GM21528 (cell line): ENCODE results near the gene RANBP1.

Experiments
- ATAC-seq: cut with Tn5 transposase; IDR thresholded peaks from one replicate; pipeline ENCODE4 v1.9.1; 2021; ENCODE audit warnings: mild to moderate bottlenecking, moderate library complexity; ENCODE audit not compliant: unreplicated experiment, low FRiP score

Gene RANBP1

GRCh38 chr22:20133930-20134549 is 18.1 kb downstream of the RANBP1 start:
- no peak for ATAC-seq

GRCh38 chr22:20135265-20135664 is 19.4 kb downstream of the RANBP1 start:
- no peak for ATAC-seq

DNA sequence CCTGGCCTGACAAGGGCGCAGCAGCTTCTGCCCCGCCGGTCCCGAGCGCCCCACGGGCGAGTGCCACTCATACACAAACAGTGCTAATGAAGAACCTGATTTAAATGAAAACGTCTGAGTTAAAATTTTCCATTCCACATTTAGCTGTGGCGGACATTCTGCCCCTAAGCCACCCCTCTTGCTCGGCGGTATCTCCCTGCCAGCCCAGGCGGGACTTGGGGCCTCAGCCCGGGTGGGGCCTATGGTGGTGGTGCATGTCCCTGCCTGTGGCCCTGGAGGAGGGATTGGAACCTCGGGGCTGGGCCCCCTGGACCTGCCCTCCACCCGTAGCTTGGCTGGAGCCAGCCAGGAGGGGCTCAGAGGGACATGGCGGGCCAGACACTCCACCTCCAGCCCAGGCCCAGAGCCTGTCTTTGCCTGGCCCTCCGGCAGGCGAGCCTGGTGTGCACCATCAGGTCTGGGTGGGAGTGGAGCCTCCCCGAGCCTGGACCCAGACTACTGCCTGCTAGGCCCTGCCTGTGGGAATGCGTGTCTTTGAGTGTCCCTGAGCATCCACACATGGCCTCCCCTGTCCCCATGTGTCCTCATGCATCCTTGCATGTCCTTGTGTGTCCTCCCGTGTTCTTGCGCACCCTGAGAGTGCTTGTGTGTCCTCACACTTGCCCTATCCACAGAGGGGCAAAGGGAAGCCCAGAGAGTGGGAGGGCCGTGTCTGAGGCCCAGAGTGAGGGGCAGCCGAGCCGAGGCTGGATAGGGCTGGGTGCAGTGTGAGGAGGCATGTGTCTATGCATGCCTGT is 20.1 kb downstream of the RANBP1 start:
- no peak for ATAC-seq

- ATAC-seq = no peak
Measured at GRCh38 chr22:20136603-20136873, 20.6 kb downstream of the RANBP1 start.

DNA sequence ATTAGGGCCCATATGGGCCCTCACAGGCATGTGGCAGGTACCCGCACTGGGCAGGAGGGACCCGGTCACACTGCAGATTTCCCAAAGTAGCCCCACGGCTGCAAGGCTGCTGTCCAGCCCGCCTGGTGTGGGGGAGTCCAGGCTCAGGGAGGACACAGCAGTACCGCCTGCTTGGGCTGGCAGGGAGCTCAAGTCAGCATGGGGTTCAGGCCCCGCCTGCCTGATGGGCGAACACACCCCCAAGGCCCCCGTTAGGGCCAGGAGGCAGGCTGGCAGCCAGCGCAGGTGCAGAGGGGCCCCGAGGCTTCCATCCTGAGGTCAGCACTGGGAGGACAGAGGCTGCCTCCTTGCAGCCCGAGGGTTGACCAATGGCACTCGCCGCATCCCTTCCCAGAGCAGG is 21.2 kb downstream of the RANBP1 start:
- no peak for ATAC-seq

DNA sequence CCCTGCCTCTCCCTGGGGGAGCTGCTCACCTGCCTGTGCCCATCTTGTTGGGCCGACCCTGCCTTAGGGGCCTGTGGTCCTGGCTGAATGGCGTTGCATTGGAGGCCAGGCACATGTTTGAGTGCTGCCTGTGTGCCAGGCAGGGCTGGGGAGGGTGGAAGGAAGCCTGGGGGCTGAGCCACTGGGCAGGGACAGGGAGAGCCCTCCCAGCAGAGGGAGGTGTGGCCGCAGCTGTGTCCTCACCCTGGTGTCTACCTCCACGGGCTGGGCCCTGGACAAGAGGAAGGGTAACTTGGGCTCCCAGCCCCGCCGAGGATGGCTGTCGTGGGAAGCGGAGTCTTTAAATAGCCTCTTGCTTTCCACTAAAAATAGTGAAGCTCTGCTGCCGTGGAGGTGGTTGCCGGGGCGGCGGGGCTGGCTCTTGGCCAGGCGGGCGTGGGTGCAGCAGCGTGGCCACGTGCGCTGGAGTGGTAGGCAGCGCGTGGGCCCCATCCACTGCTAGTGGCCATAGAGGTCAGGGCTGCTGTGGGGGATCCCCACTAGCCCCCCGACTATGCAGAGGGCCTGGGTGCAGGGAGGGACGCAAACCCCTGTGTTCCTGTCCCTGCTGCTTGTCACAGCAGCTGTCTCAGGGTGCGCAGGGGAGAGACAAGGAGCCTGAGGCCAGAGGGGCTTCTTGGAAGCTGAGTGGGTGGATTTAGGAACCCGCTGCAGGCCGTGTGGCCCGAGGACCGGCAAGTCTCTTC is 21.9 kb downstream of the RANBP1 start:
- ATAC-seq = no peak

- no peak for ATAC-seq
Measured at GRCh38 chr22:20138417-20138738, 22.5 kb downstream of the RANBP1 start.

DNA sequence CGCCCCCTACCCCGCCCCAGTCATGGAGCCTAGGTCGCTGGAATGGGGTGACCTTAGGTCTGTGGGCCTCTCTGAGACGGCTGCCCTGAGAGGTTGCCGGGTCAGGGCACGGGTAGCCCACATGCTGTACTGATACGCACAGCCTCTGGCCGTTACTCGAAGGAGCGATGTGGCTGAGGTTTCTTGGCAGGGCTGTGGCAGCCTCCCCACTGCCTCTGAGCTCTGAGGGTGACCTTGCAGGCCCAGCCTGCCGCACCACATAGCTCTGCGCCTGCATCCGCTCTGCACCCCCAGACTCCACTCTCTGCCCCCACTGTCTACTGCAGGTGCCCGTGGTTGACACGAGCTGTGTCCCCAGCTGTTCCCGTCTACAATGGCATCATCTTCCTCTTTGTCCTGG is 23.0 kb downstream of the RANBP1 start:
- ATAC-seq = no peak

DNA sequence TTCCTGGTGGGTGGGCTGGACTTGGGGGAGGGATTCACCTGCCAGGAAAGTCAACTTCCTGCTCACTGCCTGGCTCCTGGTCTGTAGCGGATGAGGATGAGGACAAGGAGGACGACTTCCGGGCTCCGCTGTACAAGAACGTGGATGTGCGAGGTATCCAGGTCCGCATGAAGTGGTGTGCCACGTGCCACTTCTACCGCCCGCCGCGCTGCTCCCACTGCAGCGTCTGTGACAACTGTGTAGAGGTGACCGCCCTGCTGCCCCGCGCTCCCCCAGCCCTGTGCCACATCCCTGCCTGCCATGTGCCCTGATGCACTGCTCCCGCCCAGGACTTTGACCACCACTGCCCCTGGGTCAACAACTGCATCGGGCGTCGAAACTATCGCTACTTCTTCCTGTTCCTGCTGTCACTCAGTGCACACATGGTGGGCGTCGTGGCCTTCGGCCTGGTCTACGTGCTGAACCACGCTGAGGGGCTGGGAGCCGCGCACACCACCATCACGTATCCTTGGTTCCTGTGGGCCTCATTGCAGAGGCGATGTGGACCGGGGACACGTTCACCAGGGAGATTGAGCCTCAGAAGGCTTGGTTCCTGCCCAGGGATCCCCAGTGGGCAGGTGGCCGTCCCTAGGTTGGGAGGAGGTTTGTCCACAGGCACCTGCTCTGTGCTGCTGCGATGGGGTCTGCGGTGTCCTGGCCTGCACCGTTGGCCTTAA is 23.6 kb downstream of the RANBP1 start:
- ATAC-seq = no peak

- no peak for ATAC-seq
Measured at GRCh38 chr22:20140107-20140445, 24.2 kb downstream of the RANBP1 start.

DNA sequence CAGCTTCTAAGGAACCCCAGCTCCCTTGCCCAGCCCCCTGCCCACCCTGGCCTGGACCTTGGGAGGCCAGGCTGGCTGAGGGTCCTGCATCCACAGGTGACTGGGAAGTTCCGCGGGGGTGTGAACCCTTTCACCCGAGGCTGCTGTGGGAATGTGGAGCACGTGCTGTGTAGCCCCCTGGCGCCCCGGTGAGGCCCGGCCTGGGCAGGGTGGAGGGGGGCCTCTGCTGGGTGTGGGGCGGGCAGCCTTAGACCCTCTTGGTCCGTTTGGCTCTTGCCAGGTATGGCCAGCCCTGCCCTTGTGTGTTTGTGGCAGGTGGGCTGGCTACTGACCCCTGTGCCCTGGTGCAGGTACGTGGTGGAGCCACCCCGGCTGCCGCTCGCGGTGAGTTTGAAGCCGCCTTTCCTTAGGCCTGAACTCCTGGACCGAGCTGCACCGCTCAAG is 24.6 kb downstream of the RANBP1 start:
- ATAC-seq = no peak

- no peak for ATAC-seq
Measured at GRCh38 chr22:20141186-20142077, 25.5 kb downstream of the RANBP1 start.

GRCh38 chr22:20142711-20143621 is 27.1 kb downstream of the RANBP1 start:
- ATAC-seq = no peak

- ATAC-seq = no peak
Measured at GRCh38 chr22:20143883-20144665, 28.2 kb downstream of the RANBP1 start.

- no peak for ATAC-seq
Measured at GRCh38 chr22:20145206-20145831, 29.4 kb downstream of the RANBP1 start.

DNA sequence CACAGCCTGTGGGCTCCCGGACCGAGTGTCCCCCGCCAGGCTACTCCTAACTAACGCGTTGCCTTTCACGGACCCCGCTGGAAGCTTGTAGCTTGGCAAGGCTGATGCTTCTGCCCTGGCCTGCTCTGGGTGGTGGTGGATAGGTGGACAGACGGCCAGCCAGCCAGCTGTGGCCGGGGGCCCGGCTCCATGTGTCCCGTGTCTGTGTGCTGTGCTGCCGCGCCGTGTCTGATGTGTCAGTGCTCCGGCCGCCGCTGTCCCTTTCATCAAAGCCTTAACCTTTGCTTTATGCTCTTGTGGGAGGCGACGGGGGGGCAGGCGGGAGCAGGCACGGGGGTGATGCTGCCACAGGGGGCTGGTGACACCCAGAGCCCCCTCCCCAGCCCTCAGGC is 29.9 kb downstream of the RANBP1 start:
- no peak for ATAC-seq

DNA sequence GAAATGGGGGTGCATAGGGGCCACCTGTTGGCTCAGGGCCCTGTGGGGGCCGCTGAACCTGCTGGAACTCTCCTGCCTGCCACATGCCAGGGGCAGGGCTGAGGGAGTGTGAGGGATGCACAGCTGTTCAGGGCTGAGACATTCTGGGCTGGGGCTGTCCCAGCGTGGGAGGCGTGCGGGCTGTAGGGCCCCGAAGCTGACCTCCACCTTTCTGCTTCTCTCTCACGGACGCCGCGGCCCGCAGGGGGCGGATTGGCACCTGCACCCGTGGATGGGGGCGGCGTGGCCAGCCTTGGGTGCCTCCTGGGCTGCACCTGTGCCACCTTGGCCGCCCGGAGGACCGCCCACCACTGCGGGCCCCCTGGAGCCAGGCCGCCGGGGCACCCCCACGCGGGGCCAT is 30.9 kb downstream of the RANBP1 start:
- ATAC-seq = no peak
